Measurements from ENCODE around the gene KATNIP. TPM values are rescaled to one million over a fixed set of nuclear protein-coding genes. Genes with fewer than 3 reads are reported as not detected.

KATNIP gene
- total RNA-seq, 1 experiment from 2014 or later, result 23.0 TPM

DNA sequence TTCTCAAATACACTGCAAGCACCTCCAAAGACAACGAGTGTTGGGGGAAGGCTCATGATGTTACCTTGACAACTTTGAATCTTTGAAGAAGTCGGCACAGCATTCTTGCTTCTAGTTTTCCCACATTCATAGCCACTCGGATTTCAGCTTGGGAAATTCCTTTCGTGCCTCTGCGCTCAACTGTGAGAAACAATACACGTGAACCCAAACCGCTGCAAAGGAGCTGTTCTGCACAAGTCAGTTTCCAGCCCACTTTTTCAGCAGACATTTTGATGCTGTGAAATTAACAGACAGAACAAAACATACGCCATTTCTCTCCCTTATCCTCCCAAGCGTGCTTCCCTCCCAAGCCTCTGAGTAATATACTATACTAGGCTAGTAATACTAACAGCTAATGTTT, 41.5 kb upstream of the KATNIP start:
- DNase-seq (ENCODE audit: low spot score) (no peak), ATAC-seq (no peak)
- Mint-ChIP-seq H3K4me1 (no peaks in the 10 kb centered on the region), H3K27me3 (ENCODE audit: low read depth) (no peaks in the 10 kb centered on the region), H3K27ac (no peak overlapping the region), H3K36me3 (peaks cover 81% of the 10 kb centered on the region), H3K9me3 (no peaks in the 10 kb centered on the region), H3K4me3 (no peak overlapping the region)
- TF ChIP-seq, protein P1, sequence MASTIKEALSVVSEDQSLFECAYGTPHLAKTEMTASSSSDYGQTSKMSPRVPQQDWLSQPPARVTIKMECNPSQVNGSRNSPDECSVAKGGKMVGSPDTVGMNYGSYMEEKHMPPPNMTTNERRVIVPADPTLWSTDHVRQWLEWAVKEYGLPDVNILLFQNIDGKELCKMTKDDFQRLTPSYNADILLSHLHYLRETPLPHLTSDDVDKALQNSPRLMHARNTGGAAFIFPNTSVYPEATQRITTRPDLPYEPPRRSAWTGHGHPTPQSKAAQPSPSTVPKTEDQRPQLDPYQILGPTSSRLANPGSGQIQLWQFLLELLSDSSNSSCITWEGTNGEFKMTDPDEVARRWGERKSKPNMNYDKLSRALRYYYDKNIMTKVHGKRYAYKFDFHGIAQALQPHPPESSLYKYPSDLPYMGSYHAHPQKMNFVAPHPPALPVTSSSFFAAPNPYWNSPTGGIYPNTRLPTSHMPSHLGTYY (CRISPR knock-in tag; IDR thresholded peaks at IDR 0.05), result no peak
- TF ChIP-seq, protein P2, sequence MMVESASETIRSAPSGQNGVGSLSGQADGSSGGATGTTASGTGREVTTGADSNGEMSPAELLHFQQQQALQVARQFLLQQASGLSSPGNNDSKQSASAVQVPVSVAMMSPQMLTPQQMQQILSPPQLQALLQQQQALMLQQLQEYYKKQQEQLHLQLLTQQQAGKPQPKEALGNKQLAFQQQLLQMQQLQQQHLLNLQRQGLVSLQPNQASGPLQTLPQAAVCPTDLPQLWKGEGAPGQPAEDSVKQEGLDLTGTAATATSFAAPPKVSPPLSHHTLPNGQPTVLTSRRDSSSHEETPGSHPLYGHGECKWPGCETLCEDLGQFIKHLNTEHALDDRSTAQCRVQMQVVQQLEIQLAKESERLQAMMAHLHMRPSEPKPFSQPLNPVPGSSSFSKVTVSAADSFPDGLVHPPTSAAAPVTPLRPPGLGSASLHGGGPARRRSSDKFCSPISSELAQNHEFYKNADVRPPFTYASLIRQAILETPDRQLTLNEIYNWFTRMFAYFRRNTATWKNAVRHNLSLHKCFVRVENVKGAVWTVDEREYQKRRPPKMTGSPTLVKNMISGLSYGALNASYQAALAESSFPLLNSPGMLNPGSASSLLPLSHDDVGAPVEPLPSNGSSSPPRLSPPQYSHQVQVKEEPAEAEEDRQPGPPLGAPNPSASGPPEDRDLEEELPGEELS (CRISPR knock-in tag; IDR thresholded peaks at IDR 0.05), result no peak
- TF ChIP-seq NFE2L1 (CRISPR knock-in tag; IDR thresholded peaks at IDR 0.05) (no peak), GTF2I (CRISPR knock-in tag; conservative IDR thresholded peaks at IDR 0.05) (no peak), ETV6 (CRISPR knock-in tag; IDR thresholded peaks at IDR 0.05) (no peak), ZNF263 (CRISPR knock-in tag; IDR thresholded peaks at IDR 0.05; ENCODE audit: low read depth) (no peak)
- TF ChIP-seq, protein P3, sequence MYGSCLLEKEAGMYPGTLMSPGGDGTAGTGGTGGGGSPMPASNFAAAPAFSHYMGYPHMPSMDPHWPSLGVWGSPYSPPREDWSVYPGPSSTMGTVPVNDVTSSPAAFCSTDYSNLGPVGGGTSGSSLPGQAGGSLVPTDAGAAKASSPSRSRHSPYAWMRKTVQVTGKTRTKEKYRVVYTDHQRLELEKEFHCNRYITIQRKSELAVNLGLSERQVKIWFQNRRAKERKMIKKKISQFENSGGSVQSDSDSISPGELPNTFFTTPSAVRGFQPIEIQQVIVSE (CRISPR knock-in tag; IDR thresholded peaks at IDR 0.05; ENCODE audit: borderline replicate concordance), result no peak
- TF ChIP-seq, protein P4, sequence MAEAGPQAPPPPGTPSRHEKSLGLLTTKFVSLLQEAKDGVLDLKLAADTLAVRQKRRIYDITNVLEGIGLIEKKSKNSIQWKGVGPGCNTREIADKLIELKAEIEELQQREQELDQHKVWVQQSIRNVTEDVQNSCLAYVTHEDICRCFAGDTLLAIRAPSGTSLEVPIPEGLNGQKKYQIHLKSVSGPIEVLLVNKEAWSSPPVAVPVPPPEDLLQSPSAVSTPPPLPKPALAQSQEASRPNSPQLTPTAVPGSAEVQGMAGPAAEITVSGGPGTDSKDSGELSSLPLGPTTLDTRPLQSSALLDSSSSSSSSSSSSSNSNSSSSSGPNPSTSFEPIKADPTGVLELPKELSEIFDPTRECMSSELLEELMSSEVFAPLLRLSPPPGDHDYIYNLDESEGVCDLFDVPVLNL (CRISPR knock-in tag; IDR thresholded peaks at IDR 0.05; ENCODE audit: borderline replicate concordance, low read depth), result no peak
- TF ChIP-seq, protein P5, sequence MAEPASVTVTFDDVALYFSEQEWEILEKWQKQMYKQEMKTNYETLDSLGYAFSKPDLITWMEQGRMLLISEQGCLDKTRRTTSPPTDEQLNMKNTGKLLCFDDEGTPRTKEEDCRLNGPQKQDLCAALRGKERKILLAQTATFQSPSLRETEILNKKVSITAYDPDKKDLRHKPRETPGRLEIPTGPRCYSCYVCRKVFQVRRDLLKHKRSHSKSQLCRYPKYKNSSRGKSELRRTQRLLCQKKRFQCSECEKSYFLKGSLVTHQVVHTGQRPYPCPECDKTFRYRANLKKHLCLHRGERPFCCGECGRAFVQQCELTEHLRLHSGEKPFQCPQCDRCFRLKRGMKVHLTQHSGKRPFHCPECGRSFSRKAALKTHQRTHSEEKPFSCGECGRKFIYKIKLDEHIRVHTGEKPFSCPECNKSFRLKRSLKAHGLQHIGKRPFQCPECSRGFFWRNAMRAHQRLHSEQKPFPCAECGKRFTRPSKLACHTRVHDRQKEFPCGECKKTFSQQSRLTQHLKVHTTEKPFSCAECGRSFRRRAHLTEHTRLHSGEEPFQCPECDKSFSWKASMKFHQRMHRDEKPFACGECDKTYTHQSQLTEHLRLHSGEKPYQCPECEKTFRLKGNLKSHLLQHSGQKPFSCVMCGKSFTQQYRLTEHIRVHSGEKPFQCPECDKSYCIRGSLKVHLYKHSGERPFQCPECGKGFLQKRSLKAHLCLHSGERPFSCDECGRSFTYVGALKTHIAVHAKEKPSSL (CRISPR knock-in tag; conservative IDR thresholded peaks at IDR 0.05), result no peak
- POLR2A ChIA-PET, result no interaction called here
- CTCF ChIA-PET, result no interaction called here

DNA sequence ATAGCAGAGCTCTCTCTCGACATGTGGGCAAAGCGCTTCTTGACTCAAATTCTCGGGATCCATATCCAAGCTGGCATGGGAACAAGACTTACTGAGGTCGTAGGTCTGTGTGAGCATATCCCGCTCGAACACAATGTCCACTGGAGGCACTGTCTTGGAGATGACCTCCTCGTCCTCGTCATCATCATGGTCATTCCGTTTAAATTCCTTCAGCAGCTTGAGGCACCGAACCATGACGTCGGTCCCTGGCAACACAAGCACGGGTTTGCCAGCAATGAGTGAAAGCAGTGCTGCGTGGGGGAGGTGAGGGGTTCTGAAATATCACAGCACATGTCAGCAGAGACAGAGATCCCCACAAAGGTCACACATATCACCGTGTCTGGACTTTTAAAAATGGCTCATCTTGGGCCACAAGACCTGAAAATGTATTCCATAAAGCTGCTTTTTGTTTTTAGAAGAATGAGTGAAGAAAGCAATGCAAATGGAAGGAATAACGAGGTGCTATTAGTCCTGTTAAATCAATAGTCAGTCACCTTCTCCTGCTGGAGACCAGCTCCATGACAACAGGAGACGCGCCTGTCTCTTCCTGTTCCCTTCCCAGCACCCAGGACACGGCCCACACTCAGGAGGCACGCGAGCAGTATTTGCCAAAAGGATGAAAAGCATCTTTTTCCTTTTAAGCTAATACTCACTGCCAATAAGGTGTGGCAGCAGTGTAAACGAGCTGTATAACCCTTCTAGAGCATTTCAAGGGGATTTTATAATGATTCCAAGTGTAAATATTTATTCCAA, 38.1 kb upstream of the KATNIP start:
- Mint-ChIP-seq H3K27me3 (ENCODE audit: low read depth) (no peaks in the 10 kb centered on the region), H3K9me3 (no peaks in the 10 kb centered on the region), H3K27ac (no peak overlapping the region), H3K36me3 (peaks cover 61% of the 10 kb centered on the region), H3K4me3 (no peak overlapping the region), H3K4me1 (no peaks in the 10 kb centered on the region)
- ChIA-PET POLR2A (no interaction called here), CTCF (no interaction called here)
- ATAC-seq (no peak), DNase-seq (ENCODE audit: low spot score) (no peak)
- TF ChIP-seq GRHL2 (CRISPR knock-in tag; IDR thresholded peaks at IDR 0.05; ENCODE audit: insufficient replicate concordance, severe bottlenecking), result no peak
- TF ChIP-seq ETV6 (CRISPR knock-in tag; IDR thresholded peaks at IDR 0.05), result no peak
- TF ChIP-seq, protein P6, sequence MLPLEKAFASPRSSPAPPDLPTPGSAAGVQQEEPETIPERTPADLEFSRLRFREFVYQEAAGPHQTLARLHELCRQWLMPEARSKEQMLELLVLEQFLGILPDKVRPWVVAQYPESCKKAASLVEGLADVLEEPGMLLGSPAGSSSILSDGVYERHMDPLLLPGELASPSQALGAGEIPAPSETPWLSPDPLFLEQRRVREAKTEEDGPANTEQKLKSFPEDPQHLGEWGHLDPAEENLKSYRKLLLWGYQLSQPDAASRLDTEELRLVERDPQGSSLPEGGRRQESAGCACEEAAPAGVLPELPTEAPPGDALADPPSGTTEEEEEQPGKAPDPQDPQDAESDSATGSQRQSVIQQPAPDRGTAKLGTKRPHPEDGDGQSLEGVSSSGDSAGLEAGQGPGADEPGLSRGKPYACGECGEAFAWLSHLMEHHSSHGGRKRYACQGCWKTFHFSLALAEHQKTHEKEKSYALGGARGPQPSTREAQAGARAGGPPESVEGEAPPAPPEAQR (CRISPR knock-in tag; IDR thresholded peaks at IDR 0.05), result no peak
- no peak for TF ChIP-seq ZNF317 (CRISPR knock-in tag; IDR thresholded peaks at IDR 0.05; ENCODE audit: borderline replicate concordance, low read depth)
- no peak for TF ChIP-seq FOXJ3 (CRISPR knock-in tag; IDR thresholded peaks at IDR 0.05; ENCODE audit: borderline replicate concordance)
- TF ChIP-seq SMAD4 (CRISPR knock-in tag; IDR thresholded peaks at IDR 0.05), result no peak
- TF ChIP-seq GABPB1 (CRISPR knock-in tag; IDR thresholded peaks at IDR 0.05), result no peak
- TF ChIP-seq, protein P3 (CRISPR knock-in tag; IDR thresholded peaks at IDR 0.05; ENCODE audit: borderline replicate concordance), result no peak
- TF ChIP-seq, protein P2 (CRISPR knock-in tag; IDR thresholded peaks at IDR 0.05), result no peak
- TF ChIP-seq SP1 (CRISPR knock-in tag; conservative IDR thresholded peaks at IDR 0.05), result no peak
- TF ChIP-seq NR1H2 (CRISPR knock-in tag; IDR thresholded peaks at IDR 0.05), result no peak
- TF ChIP-seq TP53 (CRISPR knock-in tag; IDR thresholded peaks at IDR 0.05), result no peak
- TF ChIP-seq SOX15 (CRISPR knock-in tag; IDR thresholded peaks at IDR 0.05), result no peak
- TF ChIP-seq SMAD3 (CRISPR knock-in tag; IDR thresholded peaks at IDR 0.05; ENCODE audit: borderline replicate concordance), result no peak
- TF ChIP-seq ZNF671 (CRISPR knock-in tag; IDR thresholded peaks at IDR 0.05), result no peak
- no peak for TF ChIP-seq TEAD1 (CRISPR knock-in tag; IDR thresholded peaks at IDR 0.05)
- no peak for TF ChIP-seq MYBL2 (CRISPR knock-in tag; IDR thresholded peaks at IDR 0.05)
